Measurements from ENCODE around the gene PLK1.

PLK1 gene

DNA sequence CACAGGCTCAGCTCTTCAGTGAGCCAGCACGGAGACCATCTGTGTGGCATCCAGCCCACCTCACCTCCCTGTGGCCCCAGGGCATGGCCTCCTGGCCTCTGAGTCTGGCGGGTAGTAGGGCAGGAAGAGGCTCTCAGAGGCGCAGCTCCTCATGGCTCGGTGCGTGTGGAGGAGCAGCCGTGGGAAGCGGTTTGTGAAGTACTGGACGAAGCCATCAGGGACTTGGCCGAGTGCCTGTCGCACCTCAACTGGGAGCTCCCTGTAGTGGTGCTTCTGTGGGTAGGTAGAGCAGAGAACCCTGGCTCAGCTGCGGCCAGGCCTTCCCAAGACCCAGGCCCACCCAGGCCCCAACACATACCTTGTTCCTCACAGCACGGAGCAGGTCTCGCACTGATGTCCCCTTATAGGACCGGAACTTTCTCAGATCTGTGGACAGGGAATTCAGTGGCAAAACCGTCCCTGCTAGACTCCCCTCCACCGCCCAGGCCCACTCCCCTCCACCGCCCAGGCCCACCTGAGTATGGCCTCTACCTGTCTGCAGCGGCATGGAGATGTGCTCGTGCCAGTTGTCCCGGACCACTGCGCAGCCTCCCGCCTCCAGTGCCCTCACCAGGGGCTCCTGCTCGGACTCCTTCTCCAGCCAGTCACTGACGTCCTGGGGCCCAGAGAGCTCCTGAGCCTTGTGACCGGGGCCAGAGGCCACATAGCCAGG, 12.2 kb downstream of the PLK1 start:
- no peak overlapping the region for H3K4me3 ChIP-seq (ENCODE audit: low read length)
- no peaks in the 10 kb centered on the region for H3K79me2 ChIP-seq (ENCODE audit: low read length)
- 0 out of 2 replicates have a peak, but pooled peaks cover 14% of the 10 kb centered on the region for H3K36me3 ChIP-seq (replicated peaks; ENCODE audit: insufficient read depth, low read length)
- H2AFZ ChIP-seq (ENCODE audit: low read length): no peak overlapping the region
- no peaks in the 10 kb centered on the region for H3K9me3 ChIP-seq (replicated peaks; ENCODE audit: insufficient read depth, low read length)
- no peak overlapping the region for H3K9ac ChIP-seq (ENCODE audit: low read length)
- no peak for DNase-seq
- H3K27me3 ChIP-seq (replicated peaks; ENCODE audit: insufficient read depth, low read length): no peaks in the 10 kb centered on the region
- no peaks in the 10 kb centered on the region for H3K9me2 ChIP-seq (replicated peaks; ENCODE audit: insufficient read depth, low read length)
- H3K4me2 ChIP-seq (ENCODE audit: low read depth, low read length): no peak overlapping the region
- TF ChIP-seq EZH2phosphoT487 (IDR thresholded peaks at IDR 0.05; ENCODE audit: low read length) (no peak), EZH2 (optimal IDR thresholded peaks at IDR 0.05; ENCODE audit: low read depth, low read length) (no peak), CTCF (IDR thresholded peaks at IDR 0.05; ENCODE audit: low read length) (no peak)
- H3K4me1 ChIP-seq (ENCODE audit: low read length): no peaks in the 10 kb centered on the region
- H3F3A ChIP-seq (ENCODE audit: insufficient read depth, low read length): 0 out of 2 replicates have a peak, but pooled peaks cover 2% of the 10 kb centered on the region
- no peak overlapping the region for H3K27ac ChIP-seq (ENCODE audit: low read length)
- no peaks in the 10 kb centered on the region for H4K20me1 ChIP-seq (ENCODE audit: insufficient read depth, low read length)

DNA sequence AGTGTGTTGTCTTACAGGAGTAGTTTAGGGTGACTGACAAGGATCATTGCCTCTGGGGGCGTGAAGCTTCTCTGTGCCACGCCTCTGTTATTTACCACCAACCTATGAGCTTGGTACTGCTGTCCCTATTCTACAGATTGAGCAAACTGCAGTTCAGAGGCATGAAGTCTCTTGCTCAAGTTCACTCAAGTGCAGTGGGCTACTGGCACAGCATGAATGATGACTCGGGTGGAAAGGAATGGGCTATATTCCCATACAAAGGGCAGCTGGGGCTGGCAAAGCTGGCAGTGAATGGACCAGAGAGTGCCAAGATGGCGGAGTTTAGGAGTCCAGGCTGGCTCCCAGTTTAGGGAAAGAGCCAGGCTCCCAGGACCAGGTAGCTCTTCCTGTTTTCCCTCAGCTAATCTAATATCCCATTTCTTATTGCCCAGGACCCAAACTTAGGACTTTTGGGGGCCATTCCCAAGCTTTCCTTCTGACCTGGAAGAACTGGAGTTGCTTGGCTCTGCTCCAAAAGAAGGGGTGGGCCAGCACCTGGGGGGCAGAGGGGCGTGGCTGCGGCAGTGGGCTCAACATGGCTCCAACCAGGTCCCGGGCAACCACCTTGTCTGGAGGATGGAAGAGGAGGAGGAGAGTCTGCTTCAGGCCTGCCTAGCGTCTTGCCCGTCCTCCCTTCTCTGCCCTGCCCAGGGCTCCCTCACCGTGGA, 12.9 kb downstream of the PLK1 start:
- Histone ChIP-seq H3K27ac (ENCODE audit: low read length) (no peak overlapping the region), H4K20me1 (ENCODE audit: insufficient read depth, low read length) (no peaks in the 10 kb centered on the region), H2AFZ (ENCODE audit: low read length) (no peak overlapping the region), H3K4me3 (ENCODE audit: low read length) (no peak overlapping the region), H3K4me2 (ENCODE audit: low read depth, low read length) (no peak overlapping the region), H3K9me2 (replicated peaks; ENCODE audit: insufficient read depth, low read length) (no peaks in the 10 kb centered on the region), H3K36me3 (replicated peaks; ENCODE audit: insufficient read depth, low read length) (0 out of 2 replicates have a peak, but pooled peaks cover 14% of the 10 kb centered on the region), H3K79me2 (ENCODE audit: low read length) (no peaks in the 10 kb centered on the region), H3K9ac (ENCODE audit: low read length) (no peak overlapping the region), H3K9me3 (replicated peaks; ENCODE audit: insufficient read depth, low read length) (no peaks in the 10 kb centered on the region), H3F3A (ENCODE audit: insufficient read depth, low read length) (0 out of 2 replicates have a peak, but pooled peaks cover 2% of the 10 kb centered on the region), H3K27me3 (replicated peaks; ENCODE audit: insufficient read depth, low read length) (no peaks in the 10 kb centered on the region), H3K4me1 (ENCODE audit: low read length) (no peaks in the 10 kb centered on the region)
- no peak for DNase-seq
- no peak for TF ChIP-seq CTCF (IDR thresholded peaks at IDR 0.05; ENCODE audit: low read length)
- TF ChIP-seq EZH2 (optimal IDR thresholded peaks at IDR 0.05; ENCODE audit: low read depth, low read length): no peak
- TF ChIP-seq EZH2phosphoT487 (IDR thresholded peaks at IDR 0.05; ENCODE audit: low read length): no peak

DNA sequence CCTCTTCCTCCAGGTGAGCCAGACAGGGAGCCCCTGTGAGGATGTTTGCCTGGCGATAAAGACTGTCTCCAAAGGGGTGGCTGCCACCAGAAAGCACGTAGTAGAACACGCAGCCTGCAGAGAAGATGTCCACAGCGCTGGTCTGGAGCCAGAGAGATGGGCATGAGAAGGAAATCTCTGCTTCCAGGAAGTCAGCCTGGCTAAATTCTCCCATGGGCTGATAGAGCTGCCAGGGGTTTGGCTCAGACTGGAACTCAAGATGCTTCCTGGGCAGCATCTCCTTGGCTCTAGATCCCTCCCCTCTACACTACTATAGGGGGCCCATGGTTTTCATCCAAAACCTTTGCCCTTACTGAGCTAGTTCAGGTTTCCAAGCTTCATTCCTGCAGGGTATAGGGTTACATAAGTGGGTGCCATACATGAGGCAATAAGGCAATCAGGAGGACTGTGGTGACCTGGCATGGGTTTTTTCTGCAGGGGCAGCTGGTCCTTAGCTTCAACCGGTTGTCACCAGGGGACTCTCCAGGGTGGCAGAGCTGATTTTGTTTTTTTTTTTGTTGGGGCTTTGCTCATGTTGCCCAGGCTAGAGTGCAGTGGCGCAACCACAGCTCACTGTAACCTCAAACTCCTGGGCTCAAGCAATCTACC, 13.6 kb downstream of the PLK1 start:
- H3K79me2 ChIP-seq (ENCODE audit: low read length): no peaks in the 10 kb centered on the region
- no peak overlapping the region for H3K4me2 ChIP-seq (ENCODE audit: low read depth, low read length)
- TF ChIP-seq EZH2phosphoT487 (IDR thresholded peaks at IDR 0.05; ENCODE audit: low read length) (no peak), CTCF (IDR thresholded peaks at IDR 0.05; ENCODE audit: low read length) (no peak), EZH2 (optimal IDR thresholded peaks at IDR 0.05; ENCODE audit: low read depth, low read length) (no peak)
- no peak overlapping the region for H3K4me3 ChIP-seq (ENCODE audit: low read length)
- H3K9me2 ChIP-seq (replicated peaks; ENCODE audit: insufficient read depth, low read length): no peaks in the 10 kb centered on the region
- H3K27me3 ChIP-seq (replicated peaks; ENCODE audit: insufficient read depth, low read length): no peaks in the 10 kb centered on the region
- no peaks in the 10 kb centered on the region for H3K9me3 ChIP-seq (replicated peaks; ENCODE audit: insufficient read depth, low read length)
- H3K36me3 ChIP-seq (replicated peaks; ENCODE audit: insufficient read depth, low read length): 0 out of 2 replicates have a peak, but pooled peaks cover 10% of the 10 kb centered on the region
- no peak overlapping the region for H2AFZ ChIP-seq (ENCODE audit: low read length)
- no peaks in the 10 kb centered on the region for H3K4me1 ChIP-seq (ENCODE audit: low read length)
- 0 out of 2 replicates have a peak, but pooled peaks cover 2% of the 10 kb centered on the region for H3F3A ChIP-seq (ENCODE audit: insufficient read depth, low read length)
- no peaks in the 10 kb centered on the region for H4K20me1 ChIP-seq (ENCODE audit: insufficient read depth, low read length)
- no peak overlapping the region for H3K27ac ChIP-seq (ENCODE audit: low read length)
- DNase-seq: no peak
- H3K9ac ChIP-seq (ENCODE audit: low read length): no peak overlapping the region
